ENCODE measurements around the gene RHOJ. TPM values are rescaled to one million over a fixed set of nuclear protein-coding genes. Genes with fewer than 3 reads are reported as not detected.

RHOJ gene
- total RNA-seq, 4 donors from 2014 or later, result 0.64 to 9.5 (median 0.87) TPM

- no peak for DNase-seq
- Histone ChIP-seq H3K4me1 (peaks cover 0 to 19% (median 0%) of the 10 kb centered on the region in 3 donors), H3K4me3 (peak overlapping the region; percentile 21 to 66 (median 50)), H3K9me3 (no peaks in the 10 kb centered on the region), H3K36me3 (no peaks in the 10 kb centered on the region), H3K27ac (peak overlapping the region; percentile 74 to 94 (median 88)), H3K27me3 (no peaks in the 10 kb centered on the region)
- WGBS, 2 donors, result 43 to 53% methylated on average over 8 to 10 of the region's 10 CpGs
- TF ChIP-seq CTCF (IDR thresholded peaks at IDR 0.05) (no peak), POLR2A (IDR thresholded peaks at IDR 0.05) (no peak)
- intact Hi-C loops (cut with DNase I), result no loop called here
Observed at GRCh38 chr14:63205044-63205575, 867 bp downstream of the RHOJ start.

GRCh38 chr14:63205866-63206265, 1.6 kb downstream of the RHOJ start:
- intact Hi-C loops (cut with DNase I), result no loop called here
- no peaks in the 10 kb centered on the region for H3K9me3 ChIP-seq
- H3K4me3 ChIP-seq, result peak overlapping the region in 3 of 4 donors; percentile 49 to 66 (median 52)
- no peak for DNase-seq
- H3K36me3 ChIP-seq, result no peaks in the 10 kb centered on the region
- TF ChIP-seq POLR2A (IDR thresholded peaks at IDR 0.05) (no peak), CTCF (IDR thresholded peaks at IDR 0.05) (no peak)
- no peaks in the 10 kb centered on the region for H3K27me3 ChIP-seq
- peaks cover 0 to 19% (median 0%) of the 10 kb centered on the region in 3 donors for H3K4me1 ChIP-seq
- peak overlapping the region in 3 of 4 donors; percentile 86 to 94 (median 91) for H3K27ac ChIP-seq

GRCh38 chr14:63209160-63209559, 4.9 kb downstream of the RHOJ start:
- Histone ChIP-seq H3K4me3 (no peak overlapping the region), H3K9me3 (no peaks in the 10 kb centered on the region), H3K27me3 (no peaks in the 10 kb centered on the region), H3K27ac (no peak overlapping the region), H3K36me3 (no peaks in the 10 kb centered on the region), H3K4me1 (peaks cover 0 to 11% (median 0%) of the 10 kb centered on the region in 3 donors)
- TF ChIP-seq POLR2A (IDR thresholded peaks at IDR 0.05) (no peak), CTCF (IDR thresholded peaks at IDR 0.05) (no peak)
- no peak for DNase-seq
- WGBS, 2 donors, result 95 to 100% methylated on average over 1 of the region's 1 CpG
- intact Hi-C loops (cut with DNase I), result no loop called here

- no peak overlapping the region for H3K27ac ChIP-seq
- no peak for DNase-seq
- intact Hi-C loops (cut with DNase I), result no loop called here
- no peak overlapping the region for H3K4me3 ChIP-seq
- no peaks in the 10 kb centered on the region for H3K9me3 ChIP-seq
- 0 to 50% methylated on average over 1 of the region's 1 CpG for WGBS, 2 donors
- no peak for TF ChIP-seq POLR2A (IDR thresholded peaks at IDR 0.05)
- no peak for TF ChIP-seq CTCF (IDR thresholded peaks at IDR 0.05)
- no peaks in the 10 kb centered on the region for H3K36me3 ChIP-seq
- peaks cover 0 to 17% (median 0%) of the 10 kb centered on the region in 3 donors for H3K4me1 ChIP-seq
- no peaks in the 10 kb centered on the region for H3K27me3 ChIP-seq
Observed at GRCh38 chr14:63210812-63211211, 6.6 kb downstream of the RHOJ start.

GRCh38 chr14:63212209-63212608, 8.0 kb downstream of the RHOJ start:
- H3K9me3 ChIP-seq, result no peaks in the 10 kb centered on the region
- no peak overlapping the region for H3K4me3 ChIP-seq
- H3K27me3 ChIP-seq, result no peaks in the 10 kb centered on the region
- peaks cover 0 to 11% (median 0%) of the 10 kb centered on the region in 3 donors for H3K4me1 ChIP-seq
- intact Hi-C loops (cut with DNase I), result no loop called here
- 57 to 74% methylated on average over 2 of the region's 2 CpGs for WGBS, 2 donors
- H3K36me3 ChIP-seq, result no peaks in the 10 kb centered on the region
- no peak for DNase-seq
- no peak for TF ChIP-seq POLR2A (IDR thresholded peaks at IDR 0.05)
- TF ChIP-seq CTCF (IDR thresholded peaks at IDR 0.05), result no peak
- no peak overlapping the region for H3K27ac ChIP-seq

Data from esophagus squamous epithelium (tissue), 5 donors.